GM12864 (cell line): ENCODE measurements around the gene FSTL4.

Experiments
- DNase-seq: peaks from one replicate; pipeline ENCODE4 v3.0.0-alpha.2; 2011; ENCODE audit warnings: low read depth
- H3K4me3 ChIP-seq: 2 replicates; pipeline ENCODE4 v1.5.1; 2011; ENCODE audit warnings: mild to moderate bottlenecking, low read depth, low read length, control low read depth
- TF ChIP-seq, protein P1 (sequence below): IDR thresholded peaks from 2 replicates; pipeline ENCODE4 v1.5.1; 2011; ENCODE audit warnings: low read depth, mild to moderate bottlenecking, moderate library complexity, low read length, control low read depth, inconsistent platforms; ENCODE audit errors: missing control alignments

Gene FSTL4

DNA sequence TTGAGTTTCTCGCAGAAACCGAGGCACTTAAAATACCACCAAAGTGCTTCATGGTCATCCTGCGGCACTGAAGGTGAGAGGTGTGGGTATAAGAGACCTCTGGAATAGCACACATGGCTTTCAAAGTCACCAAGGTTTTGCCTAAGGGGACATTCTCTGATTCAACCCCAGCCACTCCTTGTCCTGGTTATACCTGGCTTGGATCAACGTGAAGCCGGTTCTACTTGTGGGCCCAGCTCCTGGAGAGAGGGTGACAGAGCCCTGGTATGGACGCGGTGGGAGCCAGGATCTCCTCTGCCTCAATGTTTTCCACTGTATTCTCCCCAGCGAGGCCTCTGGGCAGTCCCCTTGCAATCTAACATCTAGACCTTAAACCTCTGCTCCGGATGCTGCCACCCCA, 132.0 kb downstream of the FSTL4 start:
- TF ChIP-seq, protein P1, sequence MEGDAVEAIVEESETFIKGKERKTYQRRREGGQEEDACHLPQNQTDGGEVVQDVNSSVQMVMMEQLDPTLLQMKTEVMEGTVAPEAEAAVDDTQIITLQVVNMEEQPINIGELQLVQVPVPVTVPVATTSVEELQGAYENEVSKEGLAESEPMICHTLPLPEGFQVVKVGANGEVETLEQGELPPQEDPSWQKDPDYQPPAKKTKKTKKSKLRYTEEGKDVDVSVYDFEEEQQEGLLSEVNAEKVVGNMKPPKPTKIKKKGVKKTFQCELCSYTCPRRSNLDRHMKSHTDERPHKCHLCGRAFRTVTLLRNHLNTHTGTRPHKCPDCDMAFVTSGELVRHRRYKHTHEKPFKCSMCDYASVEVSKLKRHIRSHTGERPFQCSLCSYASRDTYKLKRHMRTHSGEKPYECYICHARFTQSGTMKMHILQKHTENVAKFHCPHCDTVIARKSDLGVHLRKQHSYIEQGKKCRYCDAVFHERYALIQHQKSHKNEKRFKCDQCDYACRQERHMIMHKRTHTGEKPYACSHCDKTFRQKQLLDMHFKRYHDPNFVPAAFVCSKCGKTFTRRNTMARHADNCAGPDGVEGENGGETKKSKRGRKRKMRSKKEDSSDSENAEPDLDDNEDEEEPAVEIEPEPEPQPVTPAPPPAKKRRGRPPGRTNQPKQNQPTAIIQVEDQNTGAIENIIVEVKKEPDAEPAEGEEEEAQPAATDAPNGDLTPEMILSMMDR, result no peak
- H3K4me3 ChIP-seq, result no peak overlapping the region
- DNase-seq, result no peak

DNA sequence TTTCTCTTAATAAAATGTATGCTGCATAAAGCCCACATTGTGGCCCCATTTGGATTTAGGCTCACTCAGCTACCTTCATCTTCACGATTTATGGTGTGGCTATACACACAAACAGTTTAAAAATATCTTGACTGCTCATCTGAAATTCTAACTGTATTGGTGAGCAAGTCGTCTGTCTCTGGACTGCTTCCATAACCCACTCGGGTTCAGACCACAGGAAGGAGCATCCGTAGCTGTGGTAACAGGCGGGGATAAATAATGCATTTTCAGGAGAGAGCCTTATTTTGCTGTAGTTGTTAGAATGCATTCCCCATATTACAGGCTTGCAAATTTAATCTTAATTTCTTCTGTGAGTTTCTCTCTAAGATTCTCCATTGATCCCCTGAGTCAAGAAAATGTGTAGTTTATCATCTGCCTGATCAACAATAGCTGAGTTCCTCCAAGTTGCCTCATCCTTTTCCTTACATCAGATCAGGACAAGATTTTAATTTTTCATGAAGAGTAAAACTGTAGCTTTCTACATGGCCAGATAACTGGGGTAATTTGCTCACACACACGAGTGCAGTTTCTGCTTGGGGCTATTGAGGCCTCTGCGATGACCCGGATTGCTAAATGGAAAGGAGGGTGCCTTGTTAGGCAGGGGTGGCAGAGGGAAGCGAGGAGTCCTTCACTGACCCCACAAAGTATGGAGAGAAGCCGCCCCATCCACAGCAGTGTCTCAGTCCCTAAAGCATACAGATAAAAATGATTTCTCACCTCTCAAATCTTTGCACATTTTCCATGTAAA, 133.9 kb downstream of the FSTL4 start:
- H3K4me3 ChIP-seq, result no peak overlapping the region
- TF ChIP-seq, protein P1, result no peak
- no peak for DNase-seq

DNA sequence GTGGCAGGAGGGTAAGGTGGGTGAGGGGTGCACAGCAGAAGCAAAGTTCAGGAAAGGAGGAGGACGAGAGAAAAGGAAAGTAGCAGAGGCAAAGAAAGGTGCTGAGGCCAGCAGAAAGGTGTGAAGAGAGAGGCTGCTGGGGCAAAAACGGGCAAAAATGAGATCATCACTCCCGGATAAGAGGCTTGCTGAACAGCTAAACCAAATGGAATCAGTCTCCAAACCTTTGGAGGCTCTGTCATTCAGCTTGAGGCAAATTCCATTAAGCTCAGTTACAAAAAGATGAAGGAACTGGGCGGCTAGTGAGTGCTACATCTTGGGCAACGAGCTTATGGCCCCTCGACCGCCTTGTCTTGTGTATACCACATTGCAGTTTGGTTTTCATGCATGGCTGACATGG, 136.4 kb downstream of the FSTL4 start:
- H3K4me3 ChIP-seq, result no peak overlapping the region
- no peak for DNase-seq
- TF ChIP-seq, protein P1, result no peak

DNA sequence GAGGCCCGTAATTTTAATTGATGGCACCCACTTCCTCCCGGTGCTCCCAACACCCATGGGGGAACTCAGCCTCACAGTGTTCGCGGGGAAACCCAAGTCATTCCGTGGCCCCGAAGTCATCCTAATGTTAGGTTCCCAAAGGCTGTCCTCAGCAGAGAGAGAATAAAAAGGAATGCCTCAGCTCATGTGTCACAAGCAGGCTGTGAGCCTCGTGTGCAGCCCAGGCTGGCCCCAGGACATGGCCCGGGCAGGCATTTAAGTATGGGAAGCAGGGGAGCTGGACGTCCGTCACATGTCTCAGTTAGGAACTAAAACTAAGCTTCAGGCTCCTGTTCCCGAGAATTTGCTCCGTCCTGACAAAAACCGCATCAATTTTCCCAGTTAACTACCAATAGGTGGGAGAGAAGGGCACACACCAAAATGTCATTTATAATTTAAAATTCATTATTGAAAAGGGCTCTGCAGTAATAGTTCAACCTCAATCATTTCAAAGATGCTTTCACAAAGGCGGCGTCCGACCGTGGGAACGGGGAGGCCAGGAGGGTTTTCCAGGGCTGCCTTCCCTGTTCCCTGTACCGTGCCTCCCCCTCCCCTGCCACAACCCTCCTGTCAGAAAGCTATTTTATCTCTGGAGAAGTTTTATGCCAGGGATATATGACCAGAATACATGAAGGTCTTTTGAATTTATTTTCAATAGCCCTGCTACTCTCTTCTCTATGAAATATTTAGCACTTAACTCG, 137.3 kb downstream of the FSTL4 start:
- DNase-seq, result no peak
- H3K4me3 ChIP-seq, result no peak overlapping the region
- TF ChIP-seq, protein P1, result no peak

DNA sequence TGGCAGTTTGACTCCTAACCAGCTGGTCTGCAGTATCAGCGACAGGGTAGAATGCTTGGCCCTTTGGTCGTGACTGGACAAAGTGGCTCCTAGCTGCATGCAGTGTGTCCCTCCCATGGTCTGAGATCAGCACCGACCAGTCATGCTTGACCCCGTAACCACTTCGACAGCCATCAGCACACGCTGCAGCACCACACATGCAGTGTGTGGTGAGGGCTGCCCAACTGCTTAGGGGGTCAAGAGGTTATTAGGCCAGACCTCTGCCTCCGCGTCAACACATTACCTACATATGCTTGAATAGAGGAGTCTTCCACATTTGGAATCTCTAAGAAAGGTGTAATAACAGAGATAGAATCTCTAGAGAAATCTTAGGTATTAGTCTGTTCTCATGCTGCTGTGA, 139.1 kb downstream of the FSTL4 start:
- TF ChIP-seq, protein P1, result no peak
- no peak for DNase-seq
- no peak overlapping the region for H3K4me3 ChIP-seq

DNA sequence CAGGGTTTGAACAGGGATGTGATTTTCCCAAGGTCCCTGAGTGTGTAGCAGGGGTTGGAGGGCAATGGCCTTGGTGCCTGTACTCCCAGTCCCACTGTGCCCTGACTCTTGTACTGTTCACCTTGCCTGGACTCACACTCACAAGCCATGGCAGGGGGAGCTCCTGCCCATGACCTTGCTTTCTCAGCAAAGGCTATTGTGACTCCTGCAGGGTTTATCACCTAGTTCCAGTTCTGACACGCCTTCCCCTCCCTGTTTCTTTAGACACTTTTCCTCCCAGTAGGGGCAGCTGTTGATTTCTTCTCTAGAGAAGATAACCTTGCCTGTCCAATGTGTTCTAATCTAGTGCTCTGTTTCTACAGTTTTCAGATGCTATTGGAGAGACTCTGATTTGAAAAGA, 139.5 kb downstream of the FSTL4 start:
- DNase-seq, result no peak
- TF ChIP-seq, protein P1, result no peak
- no peak overlapping the region for H3K4me3 ChIP-seq

DNA sequence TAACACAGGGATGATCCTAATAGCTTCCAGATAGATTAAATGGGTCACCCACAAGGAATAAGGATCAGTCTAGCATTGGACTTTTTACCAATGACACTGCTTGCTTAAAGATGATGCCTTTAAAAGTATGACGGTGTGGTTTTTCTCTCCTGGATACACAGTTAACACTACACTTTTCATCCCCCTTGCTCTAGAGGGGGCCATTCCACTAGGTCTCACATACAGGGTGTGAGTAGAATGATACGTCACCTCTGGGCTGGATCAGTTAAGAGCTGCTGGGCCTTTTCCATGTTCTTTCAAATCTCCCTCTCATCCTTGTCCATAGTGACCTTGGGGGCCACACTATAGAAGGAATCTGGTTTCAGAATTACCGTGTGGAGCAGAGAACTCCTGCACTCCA, 140.6 kb downstream of the FSTL4 start:
- DNase-seq, result no peak
- TF ChIP-seq, protein P1, result no peak

More for the DNA sequence above, 140.6 kb downstream of the FSTL4 start:
- H3K4me3 ChIP-seq, result no peak overlapping the region
